Measurements from ENCODE around the gene SRSF5.
"Not testable (repeated sequence)": the region's sequence is repeated elsewhere in the genome, so short reads cannot be mapped to it uniquely, and the experiment has no call there.

The SRSF5 gene

GRCh38 chr14:69808919-69809808, 42.2 kb downstream of the SRSF5 start:
- DNase-seq = no peak

DNA sequence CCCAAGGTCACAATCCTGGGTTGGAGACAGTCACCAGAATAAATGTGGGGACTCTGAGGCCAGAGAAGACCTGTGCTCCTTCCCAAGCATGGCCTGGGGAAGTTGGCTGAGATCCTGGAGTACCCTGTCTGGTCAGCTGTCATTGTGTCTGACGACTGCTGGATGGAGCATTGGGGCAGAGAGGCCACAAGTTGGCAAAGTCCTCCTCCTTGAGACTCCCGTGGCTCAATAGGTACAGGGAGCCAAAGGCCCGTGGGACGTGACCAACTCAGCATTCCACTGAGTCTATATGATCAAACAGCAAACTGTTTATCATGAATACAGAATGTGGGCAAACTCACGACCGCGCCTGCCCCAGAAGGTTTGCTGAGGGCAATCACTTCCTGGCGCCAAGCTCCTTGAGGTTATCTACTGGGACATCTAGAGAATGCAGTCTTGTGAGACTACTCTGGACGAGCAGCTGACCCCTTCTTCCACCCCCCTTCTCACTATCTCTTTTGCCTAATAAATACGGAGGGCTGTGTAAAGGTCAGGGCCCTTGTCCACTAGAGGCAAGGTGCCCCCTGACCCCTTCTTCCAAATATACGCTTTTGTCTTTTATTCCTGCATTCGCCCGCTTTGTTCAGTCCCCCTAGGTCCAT, 44.4 kb downstream of the SRSF5 start:
- DNase-seq = no peak

- DNase-seq = no peak
Measured at GRCh38 chr14:69811868-69812252, 44.9 kb downstream of the SRSF5 start.

DNA sequence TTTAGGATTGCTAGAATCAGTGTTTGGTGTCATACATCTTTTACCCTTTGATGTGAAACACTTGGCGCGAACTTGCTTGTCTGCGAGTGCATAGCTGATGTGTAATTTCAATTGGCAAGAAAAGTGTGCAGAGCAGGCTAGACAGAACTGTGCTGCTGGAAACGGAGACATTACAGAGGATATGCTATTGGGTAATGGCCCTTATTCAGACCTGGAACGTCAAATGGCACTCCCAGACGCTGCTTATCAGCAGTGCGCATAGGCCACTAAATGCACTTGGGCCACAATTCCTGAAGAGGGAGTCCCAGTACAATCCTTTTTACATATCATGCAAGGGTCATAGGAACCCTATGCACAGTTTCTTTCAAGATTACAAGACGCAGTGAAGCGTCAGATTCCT, 45.8 kb downstream of the SRSF5 start:
- no peak for DNase-seq

DNA sequence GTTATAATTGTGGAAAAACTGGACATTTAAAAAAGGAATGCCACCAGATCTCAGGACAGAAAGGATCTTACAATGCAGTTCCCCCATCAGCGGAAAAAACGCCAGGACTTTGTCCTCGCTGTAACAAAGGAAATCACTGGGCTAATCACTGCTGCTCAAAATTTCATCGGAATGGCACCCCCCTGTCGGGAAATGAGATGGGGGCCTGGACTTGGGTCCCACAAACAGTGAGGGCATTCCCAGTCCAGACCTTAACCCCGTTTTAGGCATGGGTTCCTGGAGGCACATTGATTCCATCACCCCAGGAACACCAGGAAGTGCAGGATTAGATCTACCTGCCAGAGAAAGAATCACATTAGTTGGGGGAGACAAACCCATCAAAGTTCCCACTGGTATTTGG, 46.4 kb downstream of the SRSF5 start:
- DNase-seq = not testable (repeated sequence)

DNA sequence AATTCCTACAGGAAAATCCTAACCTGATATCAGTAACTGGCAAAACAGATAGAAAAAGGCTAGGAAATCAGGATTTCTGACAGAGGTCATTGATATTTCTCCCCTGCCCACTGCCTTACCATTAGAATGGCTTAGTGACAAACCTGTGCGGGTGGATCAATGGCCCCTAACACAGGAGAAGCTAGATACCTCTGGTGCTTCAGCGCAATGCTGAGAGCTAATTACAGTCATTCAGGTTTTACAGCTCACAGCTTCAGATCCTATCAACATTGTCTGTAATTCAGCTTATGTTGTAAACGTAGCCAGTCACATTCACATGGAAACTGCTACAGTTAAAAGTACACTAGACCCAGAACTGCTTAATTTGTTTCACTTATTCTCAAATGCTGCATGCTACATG, 47.5 kb downstream of the SRSF5 start:
- DNase-seq = no peak

DNA sequence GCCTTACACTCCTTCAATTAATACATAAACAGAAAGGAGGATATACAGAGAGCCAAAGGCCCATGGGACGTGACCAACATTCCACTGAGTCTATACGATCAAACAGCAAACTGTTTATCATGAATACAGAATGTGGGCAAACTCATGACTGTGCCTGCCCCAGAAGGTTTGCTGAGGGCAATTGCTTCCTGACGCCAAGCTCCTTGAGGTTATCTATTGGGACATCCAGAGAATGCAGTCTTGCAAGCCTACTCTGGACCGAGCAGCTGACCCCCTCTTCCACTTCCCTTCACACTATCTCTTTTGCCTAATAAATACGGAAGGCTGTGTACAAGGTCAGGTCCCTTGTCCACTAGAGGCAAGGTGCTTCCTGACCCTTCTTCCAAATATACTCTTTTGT, 48.6 kb downstream of the SRSF5 start:
- DNase-seq = no peak

DNA sequence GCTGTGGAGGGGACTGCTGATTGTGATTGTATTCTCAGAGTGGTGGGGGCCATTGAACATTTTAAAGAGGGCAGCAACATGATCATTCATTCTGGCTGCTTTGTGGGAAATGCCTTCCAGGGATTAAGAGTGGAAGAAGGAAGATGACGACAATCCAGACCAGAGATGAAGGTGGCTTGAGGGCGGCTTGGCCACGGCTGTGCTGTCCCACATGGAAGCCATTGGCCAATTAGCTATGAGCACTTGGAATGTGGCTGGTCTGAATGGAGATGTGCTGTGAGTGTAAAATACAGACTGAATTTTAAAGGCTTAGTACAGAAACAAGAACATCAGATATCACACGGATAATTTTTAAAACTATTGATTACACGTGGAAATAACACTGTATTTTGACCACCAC, 49.3 kb downstream of the SRSF5 start:
- DNase-seq = no peak

- DNase-seq = peak; percentile 57
Measured at GRCh38 chr14:69818758-69819191, 51.8 kb downstream of the SRSF5 start.

GRCh38 chr14:69819607-69820006, 52.7 kb downstream of the SRSF5 start:
- no peak for DNase-seq

- no peak for DNase-seq
Measured at GRCh38 chr14:69820991-69821390, 54.0 kb downstream of the SRSF5 start.

Measured in fibroblast of skin of right quadriceps (primary cell).